ENCODE results near the gene CALML5. TPM values are rescaled to one million over a fixed set of nuclear protein-coding genes. Genes with fewer than 3 reads are reported as not detected.

Gene CALML5
- total and polyA plus RNA-seq, 4 donors: not detected

GRCh38 chr10:5449823-5450222 lies 49.5 kb downstream of the CALML5 start:
- Histone ChIP-seq H3K4me3 (peak overlapping the region; percentile 27), H3K9ac (ENCODE audit: insufficient read depth in 1 of 2, low read length in 2 of 2) (peak overlapping the region in 1 of 2 donors; percentile 69), H3K27ac (ENCODE audit: low read depth in 1 of 2, low read length in 1 of 2) (peak overlapping the region in 1 of 2 donors; percentile 67), H3K36me3 (ENCODE audit: control insufficient read depth in 4 of 4, insufficient read depth in 4 of 4, low read length in 4 of 4) (peaks cover 6 to 13% (median 9%) of the 10 kb centered on the region in 4 donors), H3K27me3 (ENCODE audit: control insufficient read depth in 3 of 3, insufficient read depth in 3 of 3, low read length in 2 of 3) (no peaks in the 10 kb centered on the region), H3K9me3 (ENCODE audit: control insufficient read depth in 4 of 4, insufficient read depth in 3 of 4, low read length in 3 of 4) (no peaks in the 10 kb centered on the region), H3K4me1 (ENCODE audit: control insufficient read depth in 5 of 5, insufficient read depth in 5 of 5, low read length in 5 of 5) (peaks cover 0 to 10% (median 2%) of the 10 kb centered on the region in 5 donors)
- 42 to 61% methylated on average over 8 of the region's 8 CpGs for WGBS, 2 donors
- DNase-seq (peak; percentile 55 to 63 (median 58)), ATAC-seq (ENCODE audit: insufficient read depth, low FRiP score) (no peak)
- no peak for TF ChIP-seq CTCF (IDR thresholded peaks at IDR 0.05; ENCODE audit: control extremely low read depth, extremely low read depth)

GRCh38 chr10:5449227-5449626 lies 50.1 kb downstream of the CALML5 start:
- WGBS, 2 donors: 36 to 44% methylated on average over 2 of the region's 2 CpGs
- ATAC-seq (ENCODE audit: insufficient read depth, low FRiP score): no peak
- Histone ChIP-seq H3K4me3 (no peak overlapping the region), H3K27ac (ENCODE audit: low read depth in 1 of 2, low read length in 1 of 2) (no peak overlapping the region), H3K9me3 (ENCODE audit: control insufficient read depth in 4 of 4, insufficient read depth in 3 of 4, low read length in 3 of 4) (no peaks in the 10 kb centered on the region), H3K9ac (ENCODE audit: insufficient read depth in 1 of 2, low read length in 2 of 2) (peak overlapping the region; percentile 8 to 56), H3K27me3 (ENCODE audit: control insufficient read depth in 3 of 3, insufficient read depth in 3 of 3, low read length in 2 of 3) (no peaks in the 10 kb centered on the region), H3K36me3 (ENCODE audit: control insufficient read depth in 4 of 4, insufficient read depth in 4 of 4, low read length in 4 of 4) (peaks cover 5 to 9% (median 6%) of the 10 kb centered on the region in 4 donors), H3K4me1 (ENCODE audit: control insufficient read depth in 5 of 5, insufficient read depth in 5 of 5, low read length in 5 of 5) (peaks cover 0 to 13% (median 2%) of the 10 kb centered on the region in 5 donors)
- no peak for DNase-seq
- no peak for TF ChIP-seq CTCF (IDR thresholded peaks at IDR 0.05; ENCODE audit: control extremely low read depth, extremely low read depth)

Other genes starting within 250 kb of the CALML5 start
- under 1 TPM; 0.28 to 0.77 TPM for gene UCN3, start 134.6 kb downstream of the CALML5 start, total RNA-seq
- under 1 TPM; 0.17 to 0.77 TPM for gene UCN3, start 134.6 kb downstream of the CALML5 start, polyA plus RNA-seq
- gene TUBAL3, start 94.7 kb downstream of the CALML5 start, total RNA-seq: under 1 TPM in 1 of 2 donors, not detected in 1; 0.12 TPM
- under 1 TPM; 0.06 TPM for gene TUBAL3, start 94.7 kb downstream of the CALML5 start, polyA plus RNA-seq
- gene NET1, start 87.0 kb downstream of the CALML5 start, total RNA-seq: 10 to 100 TPM; 52.9 to 98.7 TPM
- gene NET1, start 87.0 kb downstream of the CALML5 start, polyA plus RNA-seq: 10 to 100 TPM; 17.4 to 18.9 TPM
- under 1 TPM in 1 of 2 donors, not detected in 1; 0.11 TPM for gene CALML3, start 25.4 kb upstream of the CALML5 start, total RNA-seq
- gene CALML3, start 25.4 kb upstream of the CALML5 start, polyA plus RNA-seq: under 1 TPM; 0.02 to 0.04 TPM
- 10 to 100 TPM in 1 of 2 donors, 1 to 10 TPM in 1; 5.2 to 26.2 TPM for gene ASB13, start 167.0 kb upstream of the CALML5 start, total RNA-seq
- 10 to 100 TPM; 12.5 to 16.9 TPM for gene ASB13, start 167.0 kb upstream of the CALML5 start, polyA plus RNA-seq
- 100 to 1,000 TPM in 1 of 2 donors, 10 to 100 TPM in 1; 45.4 to 108 TPM for gene TASOR2, start 185.3 kb upstream of the CALML5 start, total RNA-seq
- gene TASOR2, start 185.3 kb upstream of the CALML5 start, polyA plus RNA-seq: 10 to 100 TPM; 12.3 to 12.8 TPM